Choroid plexus epithelial cell (primary cell): ENCODE data around the gene PAX5.

Source experiments
- DNase-seq: peaks from one replicate; pipeline ENCODE4 v3.0.0-alpha.2; 2010; ENCODE audit warnings: low read depth
- H3K4me3 ChIP-seq: 2 replicates; pipeline ENCODE4 v1.5.1; 2011; ENCODE audit warnings: low read depth, mild to moderate bottlenecking, control low read depth, low read length, moderate library complexity
- CTCF ChIP-seq: conservative IDR thresholded peaks from 2 replicates; pipeline ENCODE4 v1.5.1; 2011; ENCODE audit warnings: low read depth, mild to moderate bottlenecking, control low read depth, inconsistent platforms, low read length, moderate library complexity

Gene PAX5

GRCh38 chr9:36971935-36972488 is 62.1 kb downstream of the PAX5 start:
- no peak for TF ChIP-seq CTCF
- no peak for DNase-seq
- H3K4me3 ChIP-seq: no peak overlapping the region

GRCh38 chr9:36970007-36970888 is 63.8 kb downstream of the PAX5 start:
- no peak overlapping the region for H3K4me3 ChIP-seq
- TF ChIP-seq CTCF: no peak
- DNase-seq: no peak

GRCh38 chr9:36969216-36969771 is 64.8 kb downstream of the PAX5 start:
- H3K4me3 ChIP-seq: no peak overlapping the region
- TF ChIP-seq CTCF: no peak
- DNase-seq: no peak

GRCh38 chr9:36968574-36969215 is 65.4 kb downstream of the PAX5 start:
- H3K4me3 ChIP-seq: no peak overlapping the region
- no peak for DNase-seq
- TF ChIP-seq CTCF: no peak

GRCh38 chr9:36967997-36968396 is 66.1 kb downstream of the PAX5 start:
- DNase-seq: no peak

More at GRCh38 chr9:36967997-36968396, 66.1 kb downstream of the PAX5 start:
- TF ChIP-seq CTCF: no peak
- H3K4me3 ChIP-seq: no peak overlapping the region
